D721Med (cell line): ENCODE results near the gene HEATR1.

Source experiments
- DNase-seq: peaks from one replicate; pipeline ENCODE4 v3.0.0; 2011; ENCODE audit warnings: low spot score; ENCODE audit not compliant: insufficient read length
- FAIRE-seq: peaks from 2 replicates; lab custom pipeline; 2011; peaks lifted over from hg19 to GRCh38; lab: Jason Lieb, UNC
- CTCF ChIP-seq: IDR thresholded peaks from 2 replicates; pipeline ENCODE4 v1.5.1; 2012; ENCODE audit warnings: mild to moderate bottlenecking, control low read depth; ENCODE audit not compliant: insufficient read depth; ENCODE audit errors: missing control alignments

HEATR1 gene

GRCh38 chr1:236520445-236521005 is 83.8 kb downstream of the HEATR1 start:
- DNase-seq (no peak), FAIRE-seq (no peak)

GRCh38 chr1:236518322-236518721 is 86.0 kb downstream of the HEATR1 start:
- DNase-seq = no peak
- no peak for FAIRE-seq
- no peak for TF ChIP-seq CTCF

More at GRCh38 chr1:236520445-236521005, 83.8 kb downstream of the HEATR1 start:
- TF ChIP-seq CTCF = no peak

- DNase-seq = no peak
- FAIRE-seq = no peak
- no peak for TF ChIP-seq CTCF
Observed at GRCh38 chr1:236516929-236517704, 87.2 kb downstream of the HEATR1 start.

GRCh38 chr1:236515443-236515958 is 88.8 kb downstream of the HEATR1 start:
- FAIRE-seq (no peak), DNase-seq (no peak)
- no peak for TF ChIP-seq CTCF

GRCh38 chr1:236514703-236515442 is 89.4 kb downstream of the HEATR1 start:
- DNase-seq (no peak), FAIRE-seq (no peak)
- TF ChIP-seq CTCF = no peak

GRCh38 chr1:236511735-236512418 is 92.4 kb downstream of the HEATR1 start:
- FAIRE-seq (no peak), DNase-seq (no peak)
- no peak for TF ChIP-seq CTCF
